Peyer's patch (tissue), 4 donors: ENCODE data around the gene GID8.

ENCODE experiments used
- CTCF ChIP-seq, 6 experiments: fragments of 450-650 bp in 4 of 6; fragments of 200-600 bp in 2 of 6; sonication (generic) in 1 of 6; IDR thresholded peaks; one replicate each; pipeline ENCODE4 v1.5.1; 2017 to 2019; ENCODE audit warnings: antibody characterized with exemption in 6 of 6, mild to moderate bottlenecking in 3 of 6, moderate library complexity in 1 of 6
- POLR2A ChIP-seq, 2 donors: fragments of 450-650 bp; IDR thresholded peaks; one replicate each; pipeline ENCODE4 v1.5.1; 2017; ENCODE audit warnings: antibody characterized with exemption in 2 of 2, mild to moderate bottlenecking in 2 of 2, moderate library complexity in 2 of 2

- TF ChIP-seq CTCF (IDR thresholded peaks at IDR 0.05) (no peak), POLR2A (IDR thresholded peaks at IDR 0.05) (no peak)
Measured at GRCh38 chr20:62957136-62958117, 19.5 kb downstream of the GID8 start.
